Lower leg skin (tissue), 4 donors: Measurements from ENCODE around the gene CXCR3. TPM values are rescaled to one million over a fixed set of nuclear protein-coding genes. Genes with fewer than 3 reads are reported as not detected.

Experiments used
- total RNA-seq, 4 donors: library from RNA; depleted of rRNA; stranded (reverse); fragments of >200 nt; gene quantifications; one replicate each; pipeline ENCODE4 v1.1.0, GENCODE V29; 2016

CXCR3 gene
- total RNA-seq, 4 donors from 2014 or later, result not detected

Other genes starting within 250 kb of the CXCR3 start
- 100 to 1,000 TPM in 1 of 4 donors, 10 to 100 TPM in 3; 72.2 to 139 (median 90.6) TPM for gene OGT, start 85.4 kb downstream of the CXCR3 start, total RNA-seq
- gene GCNA, start 40.1 kb downstream of the CXCR3 start, total RNA-seq, result 1 to 10 TPM in 2 of 4 donors, under 1 TPM in 2; 0.67 to 3.8 (median 0.98) TPM
- gene CXorf49, start 99.8 kb upstream of the CXCR3 start, total RNA-seq, result not detected
- gene CXorf49B, start 144.8 kb upstream of the CXCR3 start, total RNA-seq, result not detected